ENCODE measurements around the gene ABCF2. TPM values are rescaled to one million over a fixed set of nuclear protein-coding genes. Genes with fewer than 3 reads are reported as not detected.
A peak's percentile ranks its signal among the peaks of the same experiment; 100 is the strongest.

ABCF2 gene
- total RNA-seq, 6 donors from 2014 or later: 19.8 to 48.2 (median 28.6) TPM

GRCh38 chr7:151247611-151248345 is 20.8 kb upstream of the ABCF2 start:
- DNase-seq (no peak), ATAC-seq (ENCODE audit: low FRiP score in 2 of 2) (no peak)
- 19 to 23% methylated on average over 7 to 16 of the region's 29 CpGs for WGBS, 2 donors
- H3K27ac ChIP-seq: peak overlapping the region; percentile 79 to 90 (median 84)
- H3K9me3 ChIP-seq: no peaks in the 10 kb centered on the region
- H3K4me3 ChIP-seq: peak overlapping the region; percentile 39 to 69 (median 62)
- H3K27me3 ChIP-seq: peaks cover 0 to 13% (median 6%) of the 10 kb centered on the region in 4 donors
- H3K36me3 ChIP-seq: peaks cover 0 to 1% (median 0%) of the 10 kb centered on the region in 4 donors
- TF ChIP-seq POLR2AphosphoS5 (IDR thresholded peaks at IDR 0.05): no peak
- no peak for TF ChIP-seq CTCF (IDR thresholded peaks at IDR 0.05)
- TF ChIP-seq EP300 (IDR thresholded peaks at IDR 0.05): no peak
- no peak for TF ChIP-seq POLR2A (IDR thresholded peaks at IDR 0.05)
- H3K4me1 ChIP-seq: peaks cover 60 to 95% (median 76%) of the 10 kb centered on the region in 4 donors

- DNase-seq: no peak
- TF ChIP-seq POLR2AphosphoS5 (IDR thresholded peaks at IDR 0.05) (no peak), POLR2A (IDR thresholded peaks at IDR 0.05) (no peak), EP300 (IDR thresholded peaks at IDR 0.05) (no peak), CTCF (IDR thresholded peaks at IDR 0.05) (no peak)
- H3K4me1 ChIP-seq: peaks cover 55 to 88% (median 70%) of the 10 kb centered on the region in 4 donors
- WGBS, 2 donors: 51 to 73% methylated on average over 2 to 4 of the region's 4 CpGs
- peaks cover 0 to 13% (median 6%) of the 10 kb centered on the region in 4 donors for H3K27me3 ChIP-seq
- H3K36me3 ChIP-seq: peaks cover 0 to 4% (median 1%) of the 10 kb centered on the region in 4 donors
- ATAC-seq (ENCODE audit: low FRiP score in 2 of 2): no peak
- H3K27ac ChIP-seq: peak overlapping the region in 3 of 4 donors; percentile 20 to 90 (median 86)
- peak overlapping the region in 3 of 4 donors; percentile 59 to 69 (median 64) for H3K4me3 ChIP-seq
- H3K9me3 ChIP-seq: no peaks in the 10 kb centered on the region
These were observed 20.0 kb upstream of the ABCF2 start for GRCh38 chr7:151246851-151247580.

GRCh38 chr7:151246102-151246850 is 19.3 kb upstream of the ABCF2 start:
- Histone ChIP-seq H3K4me3 (peak overlapping the region in 2 of 4 donors; percentile 43 to 69), H3K9me3 (no peaks in the 10 kb centered on the region), H3K36me3 (peaks cover 3 to 10% (median 4%) of the 10 kb centered on the region in 4 donors), H3K4me1 (peaks cover 54 to 83% (median 67%) of the 10 kb centered on the region in 4 donors), H3K27me3 (peaks cover 0 to 13% (median 6%) of the 10 kb centered on the region in 4 donors), H3K27ac (peak overlapping the region in 1 of 4 donors; percentile 32)
- WGBS, 2 donors: 52 to 53% methylated on average over 13 of the region's 13 CpGs
- DNase-seq (no peak), ATAC-seq (ENCODE audit: low FRiP score in 2 of 2) (no peak)
- TF ChIP-seq POLR2A (IDR thresholded peaks at IDR 0.05) (no peak), POLR2AphosphoS5 (IDR thresholded peaks at IDR 0.05) (no peak), CTCF (IDR thresholded peaks at IDR 0.05) (no peak), EP300 (IDR thresholded peaks at IDR 0.05) (no peak)

GRCh38 chr7:151245360-151246101 is 18.5 kb upstream of the ABCF2 start:
- peak; percentile 50 to 92 for DNase-seq
- peak overlapping the region in 1 of 4 donors; percentile 26 for H3K27ac ChIP-seq
- peaks cover 0 to 13% (median 6%) of the 10 kb centered on the region in 4 donors for H3K27me3 ChIP-seq
- ATAC-seq (ENCODE audit: low FRiP score in 2 of 2): peak in 1 of 2 donors; percentile 56
- 5 to 22% methylated on average over 3 to 43 of the region's 60 CpGs for WGBS, 2 donors
- H3K36me3 ChIP-seq: peaks cover 3 to 16% (median 4%) of the 10 kb centered on the region in 4 donors
- H3K9me3 ChIP-seq: no peaks in the 10 kb centered on the region
- TF ChIP-seq EP300 (IDR thresholded peaks at IDR 0.05): no peak
- no peak for TF ChIP-seq POLR2A (IDR thresholded peaks at IDR 0.05)
- TF ChIP-seq POLR2AphosphoS5 (IDR thresholded peaks at IDR 0.05): no peak
- peak; percentile 24 to 78 (median 62) for TF ChIP-seq CTCF (IDR thresholded peaks at IDR 0.05)
- peak overlapping the region; percentile 13 to 43 (median 36) for H3K4me3 ChIP-seq
- peaks cover 54 to 76% (median 63%) of the 10 kb centered on the region in 4 donors for H3K4me1 ChIP-seq

All from upper lobe of left lung (tissue), 6 donors.